ENCODE results near the gene BBS9.

- TF ChIP-seq CTCF (conservative IDR thresholded peaks at IDR 0.05; ENCODE audit: low read length) (no peak), EZH2phosphoT487 (IDR thresholded peaks at IDR 0.05; ENCODE audit: borderline replicate concordance) (no peak)
These were observed 65.9 kb downstream of the BBS9 start for GRCh38 chr7:33195264-33195663.

All from Loucy (cell line).